SK-N-SH treated with all-trans-retinoic acid at 6 μM for 48 hours (cell line): ENCODE results near the gene MILR1.
"Not testable (repeated sequence)": the region's sequence is repeated elsewhere in the genome, so short reads cannot be mapped to it uniquely, and the experiment has no call there.

Experiments used
- ATAC-seq: fragments of 200-7000 bp; cut with Tn5 transposase; 3 replicates; pipeline ENCODE4 v1.9.1; 2020; ENCODE audit warnings: mild to moderate bottlenecking, moderate library complexity
- ARNTL ChIP-seq: fragments of 450-650 bp; formaldehyde crosslinking; IDR thresholded peaks from 2 replicates; pipeline ENCODE4 v1.5.0; 2020; ENCODE audit warnings: low read depth, mild to moderate bottlenecking, moderate library complexity, borderline replicate concordance
- BACH2 ChIP-seq: fragments of 250-450 bp; sonication (Bioruptor Pico); IDR thresholded peaks from 2 replicates; pipeline ENCODE4 v1.9.0; 2021; ENCODE audit warnings: mild to moderate bottlenecking, borderline replicate concordance
- CREB5 ChIP-seq: fragments of 250-450 bp; sonication (Bioruptor Pico); IDR thresholded peaks from 2 replicates; pipeline ENCODE4 v1.5.1; 2020; ENCODE audit warnings: low read depth, mild to moderate bottlenecking, moderate library complexity
- CSDC2 ChIP-seq: fragments of 250-450 bp; sonication (Bioruptor Pico); IDR thresholded peaks from 2 replicates; pipeline ENCODE4 v1.5.0; 2020; ENCODE audit warnings: mild to moderate bottlenecking, moderate library complexity
- CSRNP3 ChIP-seq: fragments of 250-450 bp; sonication (Bioruptor Pico); IDR thresholded peaks from 2 replicates; pipeline ENCODE4 v1.5.1; 2021; ENCODE audit warnings: mild to moderate bottlenecking, moderate library complexity
- ESRRG ChIP-seq: fragments of 250-450 bp; sonication (Bioruptor Pico); IDR thresholded peaks from 2 replicates; pipeline ENCODE4 v1.6.1; 2021; ENCODE audit warnings: mild to moderate bottlenecking
- OSR1 ChIP-seq: fragments of 250-450 bp; sonication (Bioruptor Pico); IDR thresholded peaks from 2 replicates; pipeline ENCODE4 v1.8.0; 2022; ENCODE audit warnings: moderate library complexity, mild to moderate bottlenecking, inconsistent platforms
- PATZ1 ChIP-seq: fragments of 250-450 bp; sonication (Bioruptor Pico); IDR thresholded peaks from 2 replicates; pipeline ENCODE4 v1.8.0; 2020; ENCODE audit warnings: mild to moderate bottlenecking, moderate library complexity, borderline replicate concordance
- PPARA ChIP-seq: fragments of 250-450 bp; sonication (Bioruptor Pico); IDR thresholded peaks from 2 replicates; pipeline ENCODE4 v1.5.0; 2020; ENCODE audit warnings: mild to moderate bottlenecking, borderline replicate concordance
- RARB ChIP-seq: fragments of 250-450 bp; sonication (Bioruptor Pico); IDR thresholded peaks from 2 replicates; pipeline ENCODE4 v1.8.0; 2021; ENCODE audit warnings: mild to moderate bottlenecking, moderate library complexity
- TCF4 ChIP-seq: fragments of 250-450 bp; sonication (Bioruptor Pico); IDR thresholded peaks from 2 replicates; pipeline ENCODE4 v1.8.0; 2021; ENCODE audit warnings: mild to moderate bottlenecking, moderate library complexity, borderline replicate concordance
- TSHZ2 ChIP-seq: fragments of 250-450 bp; sonication (Bioruptor Pico); IDR thresholded peaks from 2 replicates; pipeline ENCODE4 v1.5.0; 2020; ENCODE audit warnings: mild to moderate bottlenecking, moderate library complexity
- ZC3H10 ChIP-seq: fragments of 250-450 bp; sonication (Bioruptor Pico); IDR thresholded peaks from 2 replicates; pipeline ENCODE4 v1.5.1; 2021; ENCODE audit warnings: mild to moderate bottlenecking, moderate library complexity
- ZFP3 ChIP-seq: fragments of 250-450 bp; sonication (Bioruptor Pico); IDR thresholded peaks from 2 replicates; pipeline ENCODE4 v1.5.0; 2020; ENCODE audit warnings: mild to moderate bottlenecking, moderate library complexity
- ZNF565 ChIP-seq: fragments of 450-650 bp; formaldehyde crosslinking; conservative IDR thresholded peaks from 2 replicates; pipeline ENCODE4 v1.5.0; 2020; ENCODE audit warnings: low read depth, mild to moderate bottlenecking, moderate library complexity
- ZNF8 ChIP-seq: fragments of 450-650 bp; formaldehyde crosslinking; IDR thresholded peaks from 2 replicates; pipeline ENCODE4 v1.5.0; 2020; ENCODE audit warnings: mild to moderate bottlenecking, moderate library complexity
- TF ChIP-seq, protein P1 (sequence below): fragments of 250-450 bp; sonication (Bioruptor Pico); IDR thresholded peaks from 2 replicates; pipeline ENCODE4 v1.8.0; 2021; ENCODE audit warnings: low read depth, mild to moderate bottlenecking, moderate library complexity, borderline replicate concordance

The MILR1 gene

GRCh38 chr17:64492481-64493109 is 43.7 kb downstream of the MILR1 start:
- no peak for ATAC-seq
- no peak for TF ChIP-seq TCF4 (CRISPR knock-in tag)
- no peak for TF ChIP-seq OSR1 (CRISPR knock-in tag)
- TF ChIP-seq, all 23 proteins: peak for 0

- TF ChIP-seq ZFP3 (CRISPR knock-in tag) = no peak
- TF ChIP-seq PPARA (CRISPR knock-in tag) = no peak
- no peak for TF ChIP-seq TSHZ2
- no peak for ATAC-seq
Measured at GRCh38 chr17:64494121-64494520, 45.2 kb downstream of the MILR1 start.

GRCh38 chr17:64495300-64495699 is 46.4 kb downstream of the MILR1 start:
- not testable (repeated sequence) for ATAC-seq

DNA sequence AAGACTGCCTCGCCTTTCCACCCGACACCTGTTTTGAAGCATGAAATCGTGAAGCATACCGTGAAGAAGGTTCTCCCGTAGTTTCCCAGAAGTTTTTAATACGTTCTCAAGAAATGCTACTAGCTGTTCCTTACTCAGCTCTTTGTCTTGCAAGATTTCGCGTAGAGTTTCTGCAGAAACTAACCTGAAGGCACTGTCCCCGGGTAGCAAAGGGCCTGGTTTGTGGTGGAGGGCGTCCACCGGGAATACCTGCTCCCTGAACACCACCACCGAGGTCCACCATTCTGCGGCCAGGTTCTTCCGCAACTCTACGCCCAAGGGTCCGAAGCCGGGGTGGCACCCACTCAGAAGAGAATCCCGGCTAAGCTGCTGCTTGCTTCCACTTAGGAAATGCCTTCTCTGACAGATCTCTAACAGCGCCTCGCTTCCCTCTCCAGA is 47.5 kb downstream of the MILR1 start:
- TF ChIP-seq ZC3H10 (CRISPR knock-in tag) = no peak
- no peak for TF ChIP-seq CSRNP3 (CRISPR knock-in tag)
- ATAC-seq = no peak

DNA sequence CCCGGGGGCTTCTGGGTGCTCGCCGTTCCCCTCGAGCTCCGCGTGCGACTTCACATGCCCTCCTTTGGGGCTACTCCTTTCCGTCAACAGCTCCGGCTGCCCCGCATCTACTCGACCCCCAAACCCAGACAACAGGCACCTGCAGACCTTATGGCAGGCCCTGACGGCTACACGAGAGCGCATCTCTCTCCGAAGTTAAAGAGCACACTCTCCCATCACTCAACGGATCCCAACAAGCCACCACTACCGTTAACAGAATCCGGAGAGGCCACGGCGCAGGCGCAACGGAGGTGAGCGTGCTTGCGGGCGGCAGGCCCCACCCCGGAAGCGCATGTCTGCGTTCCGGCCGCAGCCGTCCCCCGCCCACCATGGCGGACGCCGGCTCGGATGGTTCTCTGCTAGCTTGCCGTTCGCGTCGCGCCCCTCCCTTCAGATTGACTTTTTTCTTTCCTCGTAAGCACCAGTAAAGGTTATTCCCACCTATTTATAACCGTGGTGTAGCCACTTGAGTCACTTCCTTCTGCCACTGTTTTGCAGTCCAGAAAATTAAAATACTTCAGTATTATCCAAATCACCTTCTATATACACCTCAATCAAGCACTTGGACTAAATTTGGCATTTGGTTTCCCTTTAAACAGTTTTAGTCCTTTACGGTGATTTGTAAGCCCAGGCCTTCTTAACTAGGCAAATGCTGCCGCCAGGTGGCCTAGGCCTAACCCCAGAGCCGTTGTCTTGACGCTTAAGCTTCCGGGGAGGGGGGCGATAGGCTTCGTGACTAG is 48.1 kb downstream of the MILR1 start, which contains the start of gene POLG2:
Gene POLG2 (minus strand): TSS at position 269 of the 779 bp plus-strand sequence. CDS start 86 bp downstream, at position 183.
- ATAC-seq = peak; percentile 86
- TF ChIP-seq ESRRG (CRISPR knock-in tag) = peak; percentile 88
- TF ChIP-seq TSHZ2 = peak; percentile 32; the same call in 1 of the 2 replicates
- TF ChIP-seq ZNF8 (CRISPR knock-in tag) = peak; percentile 77
- no peak for TF ChIP-seq BACH2 (CRISPR knock-in tag)
- peak; percentile 78; the same call in 1 of the 2 replicates for TF ChIP-seq PPARA (CRISPR knock-in tag)
- peak; percentile 98 for TF ChIP-seq CREB5 (CRISPR knock-in tag)
- peak; percentile 91 for TF ChIP-seq ZNF565 (CRISPR knock-in tag)
- peak; percentile 94 for TF ChIP-seq ARNTL
- TF ChIP-seq TCF4 (CRISPR knock-in tag) = peak; percentile 57; the same call in 1 of the 2 replicates
- TF ChIP-seq ZC3H10 (CRISPR knock-in tag) = peak; percentile 93
- TF ChIP-seq, protein P1, sequence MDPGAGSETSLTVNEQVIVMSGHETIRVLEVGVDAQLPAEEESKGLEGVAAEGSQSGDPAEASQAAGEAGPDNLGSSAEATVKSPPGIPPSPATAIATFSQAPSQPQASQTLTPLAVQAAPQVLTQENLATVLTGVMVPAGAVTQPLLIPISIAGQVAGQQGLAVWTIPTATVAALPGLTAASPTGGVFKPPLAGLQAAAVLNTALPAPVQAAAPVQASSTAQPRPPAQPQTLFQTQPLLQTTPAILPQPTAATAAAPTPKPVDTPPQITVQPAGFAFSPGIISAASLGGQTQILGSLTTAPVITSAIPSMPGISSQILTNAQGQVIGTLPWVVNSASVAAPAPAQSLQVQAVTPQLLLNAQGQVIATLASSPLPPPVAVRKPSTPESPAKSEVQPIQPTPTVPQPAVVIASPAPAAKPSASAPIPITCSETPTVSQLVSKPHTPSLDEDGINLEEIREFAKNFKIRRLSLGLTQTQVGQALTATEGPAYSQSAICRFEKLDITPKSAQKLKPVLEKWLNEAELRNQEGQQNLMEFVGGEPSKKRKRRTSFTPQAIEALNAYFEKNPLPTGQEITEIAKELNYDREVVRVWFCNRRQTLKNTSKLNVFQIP (CRISPR knock-in tag) = no peak; the same call in 1 of the 2 replicates
- no peak for TF ChIP-seq CSDC2 (CRISPR knock-in tag)
- peak; percentile 99 for TF ChIP-seq CSRNP3 (CRISPR knock-in tag)
- TF ChIP-seq RARB (CRISPR knock-in tag) = peak; percentile 93
- no peak; the same call in 1 of the 2 replicates for TF ChIP-seq ZFP3 (CRISPR knock-in tag)
- TF ChIP-seq PATZ1 = peak; percentile 95
